ENCODE results near the gene CCDC66.
A peak's percentile ranks its signal among the peaks of the same experiment; 100 is the strongest.

The CCDC66 gene

GRCh38 chr3:56629047-56629446 is 72.1 kb downstream of the CCDC66 start:
- TF ChIP-seq ZBTB8A (tag by site-specific recombination; IDR thresholded peaks at IDR 0.05) (no peak), ZNF362 (tag by site-specific recombination; IDR thresholded peaks at IDR 0.05) (0 out of 2 replicates have a peak, but pooled peaks have one; percentile 9)
- Histone ChIP-seq H3K36me3 (ENCODE audit: control insufficient read depth in 2 of 2, insufficient read depth in 1 of 2, low read length in 2 of 2) (peaks cover 30 to 87% of the 10 kb centered on the region in 2 experiments), H3K9me3 (ENCODE audit: control insufficient read depth, insufficient read depth, low read depth, low read length) (no peaks in the 10 kb centered on the region), H3K4me1 (ENCODE audit: control insufficient read depth, insufficient read depth, low read length) (no peaks in the 10 kb centered on the region), H3K27ac (ENCODE audit: extremely low read depth, low read depth, low read length) (no peak overlapping the region), H3K4me3 (ENCODE audit: low read depth, low read length) (no peak overlapping the region)
- POLR2A ChIA-PET = no interaction called here
- CTCF ChIA-PET = interaction anchor here (0.6 kb wide), 3 partner anchors 37 to 170 kb away, joined by 3 to 5 read pairs (median 3); no protein-coding TSS in a partner anchor

DNA sequence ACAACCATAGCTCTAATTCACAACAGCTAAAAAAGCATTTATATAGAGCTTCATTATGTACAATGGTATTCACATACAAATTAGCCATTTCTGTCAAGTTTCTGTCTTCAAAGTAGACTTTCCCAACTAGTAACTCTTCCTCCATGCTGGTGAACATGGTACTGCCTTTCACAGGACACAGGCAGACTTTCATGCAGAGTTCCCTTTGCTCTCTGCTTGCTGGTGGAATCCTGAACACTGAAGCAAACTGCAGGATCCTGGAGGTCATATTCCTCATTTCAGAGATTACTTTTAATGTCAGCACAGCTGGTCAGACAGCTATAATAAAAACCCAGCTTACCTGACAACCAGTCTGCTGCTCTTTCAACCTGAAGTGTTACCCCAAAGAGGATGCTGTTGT is 72.5 kb downstream of the CCDC66 start:
- no peak overlapping the region for H3K4me3 ChIP-seq (ENCODE audit: low read depth, low read length)
- no peaks in the 10 kb centered on the region for H3K9me3 ChIP-seq (ENCODE audit: control insufficient read depth, insufficient read depth, low read depth, low read length)
- no peak overlapping the region for H3K27ac ChIP-seq (ENCODE audit: extremely low read depth, low read depth, low read length)
- POLR2A ChIA-PET = no interaction called here
- CTCF ChIA-PET = interaction anchor here (0.6 kb wide), 3 partner anchors 36 to 170 kb away, joined by 3 to 5 read pairs (median 3); no protein-coding TSS in a partner anchor
- no peak for TF ChIP-seq ZNF2 (tag by site-specific recombination; IDR thresholded peaks at IDR 0.05)
- TF ChIP-seq ZNF184 (tag by site-specific recombination; IDR thresholded peaks at IDR 0.05) = no peak
- TF ChIP-seq, protein P1, sequence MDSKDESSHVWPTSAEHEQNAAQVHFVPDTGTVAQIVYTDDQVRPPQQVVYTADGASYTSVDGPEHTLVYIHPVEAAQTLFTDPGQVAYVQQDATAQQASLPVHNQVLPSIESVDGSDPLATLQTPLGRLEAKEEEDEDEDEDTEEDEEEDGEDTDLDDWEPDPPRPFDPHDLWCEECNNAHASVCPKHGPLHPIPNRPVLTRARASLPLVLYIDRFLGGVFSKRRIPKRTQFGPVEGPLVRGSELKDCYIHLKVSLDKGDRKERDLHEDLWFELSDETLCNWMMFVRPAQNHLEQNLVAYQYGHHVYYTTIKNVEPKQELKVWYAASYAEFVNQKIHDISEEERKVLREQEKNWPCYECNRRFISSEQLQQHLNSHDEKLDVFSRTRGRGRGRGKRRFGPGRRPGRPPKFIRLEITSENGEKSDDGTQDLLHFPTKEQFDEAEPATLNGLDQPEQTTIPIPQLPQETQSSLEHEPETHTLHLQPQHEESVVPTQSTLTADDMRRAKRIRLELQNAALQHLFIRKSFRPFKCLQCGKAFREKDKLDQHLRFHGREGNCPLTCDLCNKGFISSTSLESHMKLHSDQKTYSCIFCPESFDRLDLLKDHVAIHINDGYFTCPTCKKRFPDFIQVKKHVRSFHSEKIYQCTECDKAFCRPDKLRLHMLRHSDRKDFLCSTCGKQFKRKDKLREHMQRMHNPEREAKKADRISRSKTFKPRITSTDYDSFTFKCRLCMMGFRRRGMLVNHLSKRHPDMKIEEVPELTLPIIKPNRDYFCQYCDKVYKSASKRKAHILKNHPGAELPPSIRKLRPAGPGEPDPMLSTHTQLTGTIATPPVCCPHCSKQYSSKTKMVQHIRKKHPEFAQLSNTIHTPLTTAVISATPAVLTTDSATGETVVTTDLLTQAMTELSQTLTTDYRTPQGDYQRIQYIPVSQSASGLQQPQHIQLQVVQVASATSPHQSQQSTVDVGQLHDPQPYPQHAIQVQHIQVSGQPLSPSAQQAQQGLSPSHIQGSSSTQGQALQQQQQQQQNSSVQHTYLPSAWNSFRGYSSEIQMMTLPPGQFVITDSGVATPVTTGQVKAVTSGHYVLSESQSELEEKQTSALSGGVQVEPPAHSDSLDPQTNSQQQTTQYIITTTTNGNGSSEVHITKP (tag by site-specific recombination; IDR thresholded peaks at IDR 0.05) = 0 out of 2 replicates have a peak, but pooled peaks have one; percentile 24
- H3K36me3 ChIP-seq (ENCODE audit: control insufficient read depth in 2 of 2, insufficient read depth in 1 of 2, low read length in 2 of 2) = peaks cover 30 to 87% of the 10 kb centered on the region in 2 experiments
- H3K4me1 ChIP-seq (ENCODE audit: control insufficient read depth, insufficient read depth, low read length) = no peaks in the 10 kb centered on the region

GRCh38 chr3:56630966-56631365 is 74.0 kb downstream of the CCDC66 start:
- ChIA-PET CTCF (interaction anchor here (0.5 kb wide), 1 partner anchor 99 kb away, joined by 4 read pairs; no protein-coding TSS in a partner anchor), POLR2A (no interaction called here)
- no peak overlapping the region for H3K4me3 ChIP-seq (ENCODE audit: low read depth, low read length)
- no peaks in the 10 kb centered on the region for H3K9me3 ChIP-seq (ENCODE audit: control insufficient read depth, insufficient read depth, low read depth, low read length)
- H3K4me1 ChIP-seq (ENCODE audit: control insufficient read depth, insufficient read depth, low read length) = no peaks in the 10 kb centered on the region
- TF ChIP-seq BCL6B (tag by site-specific recombination; IDR thresholded peaks at IDR 0.05) = peak; percentile 77
- no peak for TF ChIP-seq ZNF274 (IDR thresholded peaks at IDR 0.05; ENCODE audit: low read length)
- TF ChIP-seq ZNF274 (tag by site-specific recombination; IDR thresholded peaks at IDR 0.05; ENCODE audit: borderline replicate concordance) = no peak
- TF ChIP-seq ZNF155 (tag by site-specific recombination; IDR thresholded peaks at IDR 0.05) = no peak
- no peak for TF ChIP-seq ZXDB (tag by site-specific recombination; IDR thresholded peaks at IDR 0.05)
- TF ChIP-seq ZNF354C (tag by site-specific recombination; IDR thresholded peaks at IDR 0.05; ENCODE audit: borderline replicate concordance, low read depth) = no peak
- H3K27ac ChIP-seq (ENCODE audit: extremely low read depth, low read depth, low read length) = no peak overlapping the region
- peaks cover 23 to 80% of the 10 kb centered on the region in 2 experiments for H3K36me3 ChIP-seq (ENCODE audit: control insufficient read depth in 2 of 2, insufficient read depth in 1 of 2, low read length in 2 of 2)

DNA sequence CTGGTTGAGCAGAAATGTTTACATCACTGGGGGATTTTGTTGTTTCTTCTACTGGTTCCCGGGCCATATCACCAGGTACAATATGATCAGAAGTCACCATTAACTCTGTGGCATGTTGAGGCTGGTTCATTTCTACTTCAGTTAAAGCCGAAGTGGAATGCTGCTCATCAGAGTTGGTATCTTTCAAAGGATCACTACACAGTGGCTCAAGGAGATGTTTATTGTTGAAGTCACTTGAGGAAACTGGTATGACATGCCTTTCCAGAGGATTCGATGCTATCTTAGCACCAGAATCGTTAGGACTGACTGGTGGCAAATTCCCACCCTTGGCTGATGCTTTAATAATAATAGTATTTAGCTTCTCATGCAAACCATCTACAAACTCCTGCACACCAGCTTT is 76.2 kb downstream of the CCDC66 start:
- H3K36me3 ChIP-seq (ENCODE audit: control insufficient read depth in 2 of 2, insufficient read depth in 1 of 2, low read length in 2 of 2) = peaks cover 30 to 75% of the 10 kb centered on the region in 2 experiments; a peak in 2 of 3 replicates
- CTCF ChIA-PET = no interaction called here
- no peaks in the 10 kb centered on the region for H3K4me1 ChIP-seq (ENCODE audit: control insufficient read depth, insufficient read depth, low read length)
- H3K27ac ChIP-seq (ENCODE audit: extremely low read depth, low read depth, low read length) = no peak overlapping the region
- no peak overlapping the region for H3K4me3 ChIP-seq (ENCODE audit: low read depth, low read length)
- no peaks in the 10 kb centered on the region for H3K9me3 ChIP-seq (ENCODE audit: control insufficient read depth, insufficient read depth, low read depth, low read length)
- POLR2A ChIA-PET = no interaction called here
- TF ChIP-seq ATF2 (tag by site-specific recombination; IDR thresholded peaks at IDR 0.05; ENCODE audit: low read depth) (no peak), ZNF596 (tag by site-specific recombination; IDR thresholded peaks at IDR 0.05) (no peak), ZNF354C (tag by site-specific recombination; IDR thresholded peaks at IDR 0.05; ENCODE audit: borderline replicate concordance, low read depth) (no peak), ZNF624 (tag by site-specific recombination; IDR thresholded peaks at IDR 0.05) (no peak), ZNF155 (tag by site-specific recombination; IDR thresholded peaks at IDR 0.05) (no peak), ZNF394 (tag by site-specific recombination; IDR thresholded peaks at IDR 0.05; ENCODE audit: borderline replicate concordance) (no peak), SP2 (tag by site-specific recombination; IDR thresholded peaks at IDR 0.05) (no peak), HOXD13 (CRISPR knock-in tag; IDR thresholded peaks at IDR 0.05; ENCODE audit: borderline replicate concordance) (no peak), ZNF184 (tag by site-specific recombination; IDR thresholded peaks at IDR 0.05) (no peak), SCRT1 (tag by site-specific recombination; IDR thresholded peaks at IDR 0.05; ENCODE audit: borderline replicate concordance) (no peak)

All from HEK293 (cell line).